Stimulated activated naive B cell treated with anti-CD40 and anti-IgM and Interleukin-4, amounts not matched to agents 10 μg/mL and 1 μg/mL and 100 μg/mL, for 72 hours (primary cell): ENCODE results near the gene MYO16.
"Not testable (repeated sequence)": the region's sequence is repeated elsewhere in the genome, so short reads cannot be mapped to it uniquely, and the experiment has no call there.

ENCODE experiments used
- ATAC-seq, 2 donors: fragments of 150-1000 bp; cut with Tn5 transposase; replicated peaks; 2 replicates each; pipeline ENCODE4 v1.10.0; 2021; ENCODE audit warnings: moderate library complexity in 1 of 2
- DNase-seq: peaks from one replicate; pipeline ENCODE4 v3.0.0; 2021
- H3K27ac Mint-ChIP-seq: one replicate; pipeline ENCODE4 v1.8.0; 2022; ENCODE audit warnings: mild to moderate bottlenecking, mixed read lengths
- H3K27me3 Mint-ChIP-seq, 2 donors: one replicate each; pipeline ENCODE4 v1.8.0; 2022; ENCODE audit warnings: mixed read lengths in 2 of 2
- H3K36me3 Mint-ChIP-seq, 2 donors: one replicate each; pipeline ENCODE4 v1.8.0; 2022; ENCODE audit warnings: mixed read lengths in 2 of 2, mild to moderate bottlenecking in 1 of 2
- H3K4me1 Mint-ChIP-seq, 2 donors: one replicate each; pipeline ENCODE4 v1.8.0; 2022; ENCODE audit warnings: mixed read lengths in 2 of 2, mild to moderate bottlenecking in 1 of 2
- H3K4me3 Mint-ChIP-seq, 2 donors: one replicate each; pipeline ENCODE4 v1.8.0; 2022; ENCODE audit warnings: mild to moderate bottlenecking in 2 of 2, mixed read lengths in 2 of 2, moderate library complexity in 1 of 2
- H3K9me3 Mint-ChIP-seq, 2 donors: one replicate each; pipeline ENCODE4 v1.8.0; 2022; ENCODE audit warnings: mixed read lengths in 2 of 2, mild to moderate bottlenecking in 1 of 2

MYO16 gene

DNA sequence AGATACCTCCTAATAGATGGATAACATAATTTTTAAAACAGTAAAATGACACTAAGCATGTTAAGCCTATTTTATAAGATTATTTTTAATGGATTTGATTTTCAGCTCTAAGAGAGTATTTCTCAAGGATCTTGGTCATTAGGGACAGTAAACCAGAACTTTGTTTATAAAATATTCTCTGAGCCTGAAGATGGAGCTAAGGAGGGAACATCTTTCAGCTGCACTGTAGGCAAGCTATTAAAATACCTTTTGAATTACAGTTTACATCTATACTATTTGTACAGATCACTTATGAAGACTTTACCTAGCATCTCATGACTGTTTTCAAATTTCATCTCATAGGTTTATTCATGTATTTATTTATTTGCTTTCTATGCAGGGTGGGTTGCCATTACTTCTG is 345.3 kb downstream of the MYO16 start:
- no peak for DNase-seq
- Mint-ChIP-seq H3K4me3 (no peak overlapping the region), H3K27ac (no peak overlapping the region), H3K9me3 (no peaks in the 10 kb centered on the region), H3K4me1 (no peaks in the 10 kb centered on the region), H3K36me3 (no peaks in the 10 kb centered on the region), H3K27me3 (peaks cover 6% of the 10 kb centered on the region in 2 donors)
- no peak for ATAC-seq

DNA sequence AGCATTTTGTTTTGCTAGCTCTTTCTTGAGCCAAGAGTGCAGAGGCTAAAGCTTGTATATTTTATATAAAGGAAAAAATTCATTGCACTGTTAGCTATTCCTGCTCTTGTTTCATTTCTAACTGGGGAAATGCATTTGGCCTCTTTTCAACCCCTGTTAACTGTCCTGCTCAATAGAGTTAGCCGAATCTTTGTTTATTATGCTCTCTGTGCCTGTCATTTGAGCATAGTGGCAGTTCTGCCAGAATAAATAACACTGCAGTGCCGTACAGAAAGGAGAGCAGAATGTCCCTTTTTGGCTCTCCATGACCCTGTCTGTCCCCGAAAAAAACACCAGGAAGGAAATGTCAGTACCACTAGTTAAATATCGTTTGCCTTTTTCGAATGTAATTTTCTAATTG is 350.8 kb downstream of the MYO16 start:
- ATAC-seq (no peak), DNase-seq (no peak)
- H3K4me1 Mint-ChIP-seq, result no peaks in the 10 kb centered on the region
- H3K4me3 Mint-ChIP-seq, result no peak overlapping the region
- no peaks in the 10 kb centered on the region for H3K9me3 Mint-ChIP-seq
- no peak overlapping the region for H3K27ac Mint-ChIP-seq
- no peaks in the 10 kb centered on the region for H3K36me3 Mint-ChIP-seq
- peaks cover 23 to 24% of the 10 kb centered on the region in 2 donors for H3K27me3 Mint-ChIP-seq

DNA sequence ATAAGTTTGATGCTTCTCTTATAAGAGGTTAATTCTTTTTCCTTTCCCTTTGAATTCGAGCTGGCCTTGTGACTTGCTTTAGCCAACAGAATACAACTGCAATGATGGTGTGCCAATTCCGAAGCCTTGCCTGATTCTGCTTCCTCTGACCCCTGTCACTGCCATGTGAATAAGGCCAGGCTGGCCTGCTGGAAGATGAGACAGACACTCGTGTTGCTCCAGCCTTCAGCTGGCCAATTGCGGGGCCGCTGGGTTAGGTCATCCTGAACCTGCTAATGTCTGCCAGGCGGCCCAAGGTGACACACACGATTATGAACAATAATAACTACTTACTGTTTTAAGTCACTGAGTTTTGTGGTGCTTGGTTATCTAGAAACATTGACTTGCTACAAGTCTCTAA is 352.0 kb downstream of the MYO16 start:
- peaks cover 24 to 27% of the 10 kb centered on the region in 2 donors for H3K27me3 Mint-ChIP-seq
- ATAC-seq, result no peak
- H3K4me3 Mint-ChIP-seq, result no peak overlapping the region
- no peak overlapping the region for H3K27ac Mint-ChIP-seq
- no peak for DNase-seq
- H3K36me3 Mint-ChIP-seq, result no peaks in the 10 kb centered on the region
- no peaks in the 10 kb centered on the region for H3K4me1 Mint-ChIP-seq
- H3K9me3 Mint-ChIP-seq, result peaks cover 2 to 3% of the 10 kb centered on the region in 2 donors

DNA sequence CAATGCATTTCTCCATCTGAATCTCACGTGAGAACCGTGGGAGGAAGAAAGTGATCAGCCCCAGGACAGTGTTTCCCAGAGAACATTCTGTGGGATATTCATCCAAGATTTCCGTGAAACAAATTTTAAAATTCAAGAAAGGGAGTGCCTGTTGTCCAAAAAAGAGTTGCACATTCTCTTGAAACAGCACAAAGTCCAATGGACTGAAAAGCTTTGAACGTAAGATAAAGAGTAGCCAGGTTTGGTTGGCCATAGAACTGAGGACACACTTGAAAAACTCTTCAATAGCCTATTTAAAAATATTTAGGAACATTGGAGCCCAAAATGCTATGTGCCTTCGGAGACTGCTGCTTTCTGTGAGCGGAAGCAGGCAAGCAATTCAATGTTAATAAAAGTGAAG is 353.9 kb downstream of the MYO16 start:
- no peak for ATAC-seq
- no peaks in the 10 kb centered on the region for H3K4me1 Mint-ChIP-seq
- H3K27ac Mint-ChIP-seq, result no peak overlapping the region
- no peak for DNase-seq
- H3K36me3 Mint-ChIP-seq, result no peaks in the 10 kb centered on the region
- H3K4me3 Mint-ChIP-seq, result no peak overlapping the region
- H3K9me3 Mint-ChIP-seq, result peaks cover 2 to 3% of the 10 kb centered on the region in 2 donors
- peaks cover 18 to 20% of the 10 kb centered on the region in 2 donors for H3K27me3 Mint-ChIP-seq

DNA sequence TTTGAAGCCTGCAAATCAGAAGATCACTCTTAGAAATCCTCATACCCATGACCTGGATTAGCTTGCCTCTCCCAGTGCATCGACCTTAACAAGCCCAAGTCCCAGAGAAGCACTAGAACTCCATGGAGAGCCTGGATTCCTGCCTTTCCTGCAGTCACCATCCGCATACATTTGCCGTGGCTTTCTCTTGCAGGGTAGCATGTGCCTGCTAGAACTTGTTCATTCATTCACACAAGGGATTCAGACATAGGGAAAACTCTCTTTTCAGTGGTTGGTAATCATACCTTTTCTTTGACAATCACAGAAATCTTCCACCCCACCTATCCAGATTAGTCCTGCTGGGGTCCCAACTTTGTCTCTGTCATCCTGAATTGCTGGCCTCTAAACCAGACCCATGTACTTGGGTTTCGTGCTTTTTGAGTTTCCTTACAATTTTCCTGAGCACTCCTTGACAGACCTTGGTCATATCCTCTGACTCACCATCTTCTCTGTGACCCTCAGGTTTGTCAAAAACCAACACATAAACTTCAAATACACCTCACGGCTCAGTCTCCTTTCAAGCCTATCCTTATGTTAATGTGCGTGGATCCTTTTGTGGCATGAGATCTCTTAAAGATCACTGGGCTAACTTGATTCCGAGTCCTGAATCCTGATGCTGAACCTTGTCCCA is 355.0 kb downstream of the MYO16 start:
- no peaks in the 10 kb centered on the region for H3K4me1 Mint-ChIP-seq

DNA sequence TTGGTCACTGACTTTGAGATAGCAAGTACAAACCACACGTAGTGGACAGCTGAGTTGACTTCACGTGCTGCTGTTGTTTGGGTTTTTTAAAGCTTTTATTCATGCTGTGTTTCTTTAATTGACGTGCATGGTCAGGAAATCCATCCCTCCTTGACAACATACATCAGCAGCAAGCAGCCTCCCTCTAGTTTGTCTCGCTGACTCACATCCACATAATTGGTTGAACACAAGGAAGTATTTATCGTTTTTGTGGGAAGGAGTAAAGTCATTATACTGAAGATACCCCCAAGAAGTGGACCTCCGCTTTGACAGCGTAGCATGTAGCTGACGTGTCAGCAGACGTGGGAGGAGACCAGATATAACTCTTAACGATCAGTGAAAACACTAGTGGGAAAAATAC is 355.8 kb downstream of the MYO16 start:
- ATAC-seq (no peak), DNase-seq (no peak)
- Mint-ChIP-seq H3K27ac (no peak overlapping the region), H3K36me3 (no peaks in the 10 kb centered on the region), H3K27me3 (peaks cover 16 to 24% of the 10 kb centered on the region in 2 donors), H3K4me1 (no peaks in the 10 kb centered on the region), H3K4me3 (no peak overlapping the region), H3K9me3 (peaks cover 2 to 3% of the 10 kb centered on the region in 2 donors)

More for the DNA sequence above, 355.0 kb downstream of the MYO16 start:
- ATAC-seq (no peak), DNase-seq (no peak)
- no peaks in the 10 kb centered on the region for H3K36me3 Mint-ChIP-seq
- peaks cover 18 to 20% of the 10 kb centered on the region in 2 donors for H3K27me3 Mint-ChIP-seq
- H3K9me3 Mint-ChIP-seq, result peaks cover 2 to 3% of the 10 kb centered on the region in 2 donors
- no peak overlapping the region for H3K4me3 Mint-ChIP-seq
- H3K27ac Mint-ChIP-seq, result no peak overlapping the region

DNA sequence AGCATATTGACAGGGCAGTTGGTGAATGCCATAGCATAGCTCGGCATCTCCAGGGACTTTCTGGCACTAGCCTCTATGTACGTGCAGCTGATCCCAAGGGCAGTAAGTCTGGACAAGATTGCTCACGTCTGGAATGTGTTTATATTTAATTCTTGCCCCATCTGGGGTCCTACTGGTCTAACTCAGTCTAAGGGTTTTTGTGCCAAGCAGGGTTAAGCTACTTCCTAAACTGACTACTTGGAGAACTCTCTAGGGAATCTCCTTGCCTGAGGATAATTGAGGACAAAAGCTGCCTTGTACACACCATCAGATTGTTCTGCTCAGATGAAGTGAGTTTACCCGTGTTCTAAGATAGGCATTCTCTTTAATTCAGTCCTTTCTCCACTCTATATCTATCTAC is 358.1 kb downstream of the MYO16 start:
- H3K9me3 Mint-ChIP-seq, result peaks cover 2 to 3% of the 10 kb centered on the region in 2 donors
- no peak overlapping the region for H3K4me3 Mint-ChIP-seq
- ATAC-seq, result no peak
- peaks cover 7 to 11% of the 10 kb centered on the region in 2 donors for H3K27me3 Mint-ChIP-seq
- DNase-seq, result no peak
- H3K36me3 Mint-ChIP-seq, result no peaks in the 10 kb centered on the region
- no peak overlapping the region for H3K27ac Mint-ChIP-seq
- no peaks in the 10 kb centered on the region for H3K4me1 Mint-ChIP-seq

DNA sequence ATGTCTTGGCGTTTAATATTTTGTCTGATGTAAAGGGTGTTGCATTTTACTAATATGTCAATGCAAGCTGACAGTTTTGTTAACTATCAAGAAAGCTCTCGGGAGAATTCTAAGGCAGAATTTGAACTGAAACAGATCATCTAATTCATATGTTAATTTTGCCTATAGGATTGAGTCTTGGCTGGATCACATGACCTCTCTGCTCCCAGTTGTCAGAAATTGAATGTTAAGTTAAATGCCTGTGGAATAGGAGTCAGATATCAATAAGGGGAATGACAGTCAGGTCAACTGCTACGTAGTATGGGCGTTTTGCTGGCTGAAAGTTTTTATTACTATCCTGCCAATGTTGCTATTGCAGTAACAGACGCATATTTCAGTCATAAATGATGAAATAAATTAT is 358.5 kb downstream of the MYO16 start:
- DNase-seq (no peak), ATAC-seq (no peak)
- Mint-ChIP-seq H3K36me3 (no peaks in the 10 kb centered on the region), H3K4me1 (no peaks in the 10 kb centered on the region), H3K27ac (no peak overlapping the region), H3K9me3 (peaks cover 2 to 3% of the 10 kb centered on the region in 2 donors), H3K4me3 (no peak overlapping the region), H3K27me3 (peaks cover 7 to 11% of the 10 kb centered on the region in 2 donors)

DNA sequence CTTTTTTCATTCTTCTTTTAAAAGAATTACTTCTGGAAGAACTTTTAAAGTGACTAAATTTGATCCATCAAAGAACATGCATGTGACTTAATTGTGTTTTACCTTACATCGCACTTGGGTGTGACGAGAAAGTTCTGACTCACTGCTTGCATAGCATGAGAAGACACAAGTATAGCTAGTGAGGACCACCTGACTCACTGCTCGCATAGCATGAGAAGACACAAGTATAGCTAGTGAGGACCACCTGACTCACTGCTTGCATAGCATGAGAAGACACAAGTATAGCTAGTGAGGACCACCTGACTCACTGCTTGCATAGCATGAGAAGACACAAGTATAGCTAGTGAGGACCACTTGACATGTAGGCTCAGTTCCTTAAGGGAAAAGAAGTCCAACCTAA is 362.0 kb downstream of the MYO16 start:
- not testable (repeated sequence) for H3K9me3 Mint-ChIP-seq, H3K27me3 Mint-ChIP-seq, H3K36me3 Mint-ChIP-seq, ATAC-seq, H3K4me1 Mint-ChIP-seq, H3K27ac Mint-ChIP-seq, H3K4me3 Mint-ChIP-seq, DNase-seq

DNA sequence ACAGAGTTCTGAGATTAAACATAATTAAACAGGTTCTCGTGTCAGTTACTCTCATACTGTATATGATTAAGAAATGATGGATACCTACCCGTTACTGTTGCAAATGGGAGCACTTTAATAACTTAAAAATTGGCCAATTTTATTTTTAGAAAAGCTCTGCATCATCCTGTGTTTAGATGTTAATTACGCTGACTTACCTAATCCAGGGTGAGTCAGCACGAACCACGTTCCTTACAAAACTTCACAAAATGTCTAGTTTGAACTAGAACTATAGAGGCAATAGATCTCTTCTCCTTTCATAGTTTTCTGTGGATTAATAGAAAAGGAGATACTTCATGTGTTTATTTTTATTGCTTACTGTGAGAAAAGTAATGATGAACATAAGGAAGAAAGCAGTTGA is 363.9 kb downstream of the MYO16 start:
- Mint-ChIP-seq H3K36me3 (no peaks in the 10 kb centered on the region), H3K9me3 (peaks cover 0 to 4% of the 10 kb centered on the region in 2 donors), H3K4me3 (no peak overlapping the region), H3K27ac (no peak overlapping the region), H3K4me1 (no peaks in the 10 kb centered on the region), H3K27me3 (peaks cover 0 to 4% of the 10 kb centered on the region in 2 donors)
- ATAC-seq (no peak), DNase-seq (no peak)

DNA sequence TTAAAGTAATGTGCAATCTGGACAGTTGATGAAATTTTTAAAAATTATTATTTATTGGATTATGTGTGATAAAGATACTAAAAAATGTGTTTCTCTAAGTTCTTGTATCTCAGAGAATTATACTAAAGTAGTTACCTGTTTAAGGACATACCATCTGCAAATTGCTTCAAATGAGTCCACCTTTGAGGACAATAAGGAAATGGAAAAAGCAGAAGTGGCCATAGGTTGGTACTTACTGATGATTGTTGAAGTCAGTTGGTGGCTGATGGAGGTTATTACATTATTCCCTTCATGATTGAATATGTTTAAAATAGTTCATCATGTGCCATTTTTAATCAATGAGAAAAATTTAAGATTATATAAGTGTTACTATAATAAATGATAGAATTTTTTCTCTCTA is 367.0 kb downstream of the MYO16 start:
- ATAC-seq, result no peak
- Mint-ChIP-seq H3K36me3 (no peaks in the 10 kb centered on the region), H3K9me3 (peaks cover 0 to 4% of the 10 kb centered on the region in 2 donors), H3K27me3 (no peaks in the 10 kb centered on the region), H3K27ac (no peak overlapping the region), H3K4me3 (no peak overlapping the region), H3K4me1 (no peaks in the 10 kb centered on the region)
- DNase-seq, result no peak

DNA sequence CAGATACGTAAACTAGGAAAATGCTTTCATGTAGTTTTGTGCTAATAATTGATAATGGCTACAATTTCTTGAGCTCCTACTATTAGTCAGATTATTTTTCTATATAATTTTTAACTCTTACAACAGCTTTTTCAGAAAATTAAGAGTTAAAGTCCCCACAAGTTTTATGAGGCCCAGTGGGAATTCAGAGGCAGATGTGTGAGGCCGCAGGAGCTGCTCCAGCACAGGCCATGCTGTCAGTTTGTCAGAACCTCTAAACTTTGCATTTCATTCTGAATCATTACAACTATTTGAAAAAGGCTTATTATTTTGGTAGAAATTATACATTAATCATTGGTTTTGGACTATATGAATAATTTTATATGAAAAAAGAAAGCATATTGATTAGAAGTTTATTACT is 370.8 kb downstream of the MYO16 start:
- DNase-seq (no peak), ATAC-seq (no peak)
- H3K9me3 Mint-ChIP-seq, result peaks cover 0 to 4% of the 10 kb centered on the region in 2 donors
- no peak overlapping the region for H3K27ac Mint-ChIP-seq
- no peak overlapping the region for H3K4me3 Mint-ChIP-seq
- no peaks in the 10 kb centered on the region for H3K36me3 Mint-ChIP-seq
- H3K4me1 Mint-ChIP-seq, result no peaks in the 10 kb centered on the region
- H3K27me3 Mint-ChIP-seq, result no peaks in the 10 kb centered on the region

DNA sequence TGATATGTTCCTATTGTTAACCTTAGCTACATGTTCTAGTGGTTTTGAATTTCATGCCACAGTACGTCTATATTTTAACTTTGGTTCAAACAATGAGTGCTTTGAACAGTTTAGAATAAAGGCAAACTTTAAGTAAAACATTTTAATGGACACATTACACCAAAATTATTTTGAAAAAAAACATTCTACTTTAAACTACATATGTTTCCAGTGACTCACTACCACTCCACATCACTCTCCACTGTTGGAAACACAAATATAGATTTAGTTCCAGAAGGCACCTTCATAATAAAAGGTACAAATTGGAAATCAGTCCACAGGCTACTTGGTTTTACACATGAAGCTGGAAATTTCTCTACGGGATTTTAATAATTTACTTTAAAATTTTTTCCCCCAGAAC is 373.5 kb downstream of the MYO16 start:
- DNase-seq (no peak), ATAC-seq (no peak)
- peaks cover 0 to 3% of the 10 kb centered on the region in 2 donors for H3K9me3 Mint-ChIP-seq
- H3K27ac Mint-ChIP-seq, result no peak overlapping the region
- no peak overlapping the region for H3K4me3 Mint-ChIP-seq
- H3K27me3 Mint-ChIP-seq, result peaks cover 0 to 3% of the 10 kb centered on the region in 2 donors
- H3K36me3 Mint-ChIP-seq, result no peaks in the 10 kb centered on the region
- H3K4me1 Mint-ChIP-seq, result no peaks in the 10 kb centered on the region

DNA sequence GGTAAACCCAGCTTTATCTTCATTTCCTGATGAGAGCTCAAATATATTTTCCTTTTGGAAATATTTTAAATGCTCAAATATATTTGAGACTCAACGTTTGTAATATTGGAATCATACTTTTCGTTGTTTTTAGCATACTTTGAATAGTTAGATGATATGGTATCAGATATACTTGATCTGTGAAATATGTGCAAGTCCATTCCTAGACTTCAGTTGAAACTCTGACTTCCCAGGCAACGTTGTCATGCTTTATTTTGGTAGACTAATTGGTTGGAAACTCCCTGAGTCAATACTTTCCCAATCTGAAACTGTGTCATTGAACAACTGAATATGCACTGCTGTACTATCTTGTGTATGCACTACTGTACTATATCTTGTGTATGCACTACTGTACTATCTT is 378.5 kb downstream of the MYO16 start:
- DNase-seq, result no peak
- H3K4me1 Mint-ChIP-seq, result no peaks in the 10 kb centered on the region
- no peak overlapping the region for H3K4me3 Mint-ChIP-seq
- no peaks in the 10 kb centered on the region for H3K36me3 Mint-ChIP-seq
- peaks cover 0 to 3% of the 10 kb centered on the region in 2 donors for H3K27me3 Mint-ChIP-seq
- peaks cover 0 to 3% of the 10 kb centered on the region in 2 donors for H3K9me3 Mint-ChIP-seq
- ATAC-seq, result no peak
- H3K27ac Mint-ChIP-seq, result no peak overlapping the region

DNA sequence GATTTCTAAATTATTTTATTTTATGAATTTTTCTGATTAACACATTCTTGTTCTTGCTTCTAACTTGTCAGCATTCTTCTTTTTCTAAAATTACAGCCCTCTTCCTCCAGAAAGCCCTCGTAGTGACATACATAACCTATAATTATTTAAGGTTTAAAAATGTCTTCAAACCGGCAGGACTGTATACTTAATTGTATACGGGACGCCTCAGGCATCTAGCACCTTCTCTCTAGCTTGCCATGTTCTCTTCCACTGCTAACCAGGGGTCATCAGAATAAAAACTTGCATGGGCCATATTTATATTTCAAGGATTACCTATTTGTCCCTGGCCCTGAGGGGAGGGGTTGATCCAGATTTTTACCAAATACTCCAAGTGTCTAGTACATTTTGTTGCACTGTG is 380.3 kb downstream of the MYO16 start:
- H3K4me3 Mint-ChIP-seq, result no peak overlapping the region
- peaks cover 3% of the 10 kb centered on the region in 2 donors for H3K9me3 Mint-ChIP-seq

More for the DNA sequence above, 380.3 kb downstream of the MYO16 start:
- DNase-seq (no peak), ATAC-seq (no peak)
- no peaks in the 10 kb centered on the region for H3K4me1 Mint-ChIP-seq
- no peak overlapping the region for H3K27ac Mint-ChIP-seq
- H3K27me3 Mint-ChIP-seq, result peaks cover 0 to 3% of the 10 kb centered on the region in 2 donors
- no peaks in the 10 kb centered on the region for H3K36me3 Mint-ChIP-seq
